Right lobe of liver (tissue), 4 donors: ENCODE data around the gene MTMR2.
"Not testable (repeated sequence)": the region's sequence is repeated elsewhere in the genome, so short reads cannot be mapped to it uniquely, and the experiment has no call there.

Source experiments
- CTCF ChIP-seq, 4 donors: fragments of 200-600 bp in 3 of 4; fragments of 450-650 bp in 1 of 4; IDR thresholded peaks; one replicate each; pipeline versions ENCODE4 v1.5.1 to v1.8.0; 2016 to 2022; ENCODE audit warnings: antibody characterized with exemption in 4 of 4, mild to moderate bottlenecking in 2 of 4
- POLR2A ChIP-seq: fragments of 450-650 bp; IDR thresholded peaks from one replicate; pipeline ENCODE4 v1.6.1; 2017; ENCODE audit warnings: antibody characterized with exemption, mild to moderate bottlenecking
- donor health status: DM: no; HTN: no; CAD: no.
- donor health status: DM: no; HTN: no; CAD: no.
- donor health status: DM: no; HTN: yes; CAD: no.

- not testable (repeated sequence) for TF ChIP-seq CTCF (IDR thresholded peaks at IDR 0.05); POLR2A
Observed at GRCh38 chr11:95811052-95811451, 112.9 kb downstream of the MTMR2 start.
